ENCODE results near the gene MSMO1. TPM values are rescaled to one million over a fixed set of nuclear protein-coding genes. Genes with fewer than 3 reads are reported as not detected.

MSMO1 gene
- total and polyA plus RNA-seq, 10 of the 15 experiments (the other 5 are each of a cell fraction or from before 2014, with no cell fraction given) = 63.6 to 168 (median 105) TPM

- no peak for TF ChIP-seq CTCF (IDR thresholded peaks at IDR 0.05 in 2 of 3, conservative IDR thresholded peaks at IDR 0.05 in 1 of 3; ENCODE audit: control insufficient read depth in 2 of 3, extremely low read depth in 1 of 3, insufficient read depth in 1 of 3, low read depth in 3 of 3, low read length in 3 of 3)
- no peak for TF ChIP-seq TAF1 (IDR thresholded peaks at IDR 0.05; ENCODE audit: borderline replicate concordance, low read depth, low read length)
- TF ChIP-seq SMARCA5 (IDR thresholded peaks at IDR 0.05) = no peak
- TF ChIP-seq ETV6 (conservative IDR thresholded peaks at IDR 0.05 in 1 of 2, IDR thresholded peaks at IDR 0.05 in 1 of 2; ENCODE audit: borderline replicate concordance in 1 of 2, low read depth in 1 of 2) = no peak
- no peak for TF ChIP-seq HDGF (IDR thresholded peaks at IDR 0.05)
- TF ChIP-seq CUX1 (IDR thresholded peaks at IDR 0.05; ENCODE audit: insufficient replicate concordance, low read depth, low read length) = no peak
- TF ChIP-seq RB1 (IDR thresholded peaks at IDR 0.05; ENCODE audit: borderline replicate concordance) = no peak
- TF ChIP-seq MTA3 (IDR thresholded peaks at IDR 0.05; ENCODE audit: borderline replicate concordance, low read length) = no peak
These were observed 29.8 kb upstream of the MSMO1 start (continued) for GRCh38 chr4:165297626-165298025.

All from GM12878 (cell line).